K562 (cell line): Measurements from ENCODE around the gene LRP2. TPM values are rescaled to one million over a fixed set of nuclear protein-coding genes. Genes with fewer than 3 reads are reported as not detected.

ENCODE experiments used
- ATAC-seq: fragments of 200-7000 bp; cut with Tn5 transposase; 3 replicates; pipeline ENCODE4 v1.9.1; 2020; ENCODE audit warnings: moderate library complexity
- BruUV-seq: library from RNA; stranded (reverse); fragments of 400-500 nt; replicated peaks from 2 replicates; lab custom pipeline; 2021; lab: Mats Ljungman, UMichigan
- CTCF ChIA-PET: fragments of 300-600 bp; formaldehyde crosslinking; extraction: SDS; loops from one replicate; lab custom pipeline; 2021; ENCODE audit warnings: low intra/inter-chr PET ratio; lab: Yijun Ruan, JAX
- POLR2A ChIA-PET: fragments of 300-600, 350-650 bp; sonication (Branson Sonifier 250); formaldehyde crosslinking; extraction: SDS; loops from one replicate; lab custom pipeline; 2021; ENCODE audit warnings: antibody characterized with exemption, inconsistent platforms; lab: Yijun Ruan, JAX
- DNase-seq, 4 experiments: peaks; one replicate each; pipeline versions ENCODE4 v3.0.0 to v3.0.0-alpha.2; 2011 to 2018; ENCODE audit warnings: low spot score in 3 of 4, mixed read lengths in 3 of 4; ENCODE audit errors: extremely low read depth in 1 of 4
- FAIRE-seq: peaks from 2 replicates; lab custom pipeline; 2011; peaks lifted over from hg19 to GRCh38; lab: Jason Lieb, UNC
- H2AFZ ChIP-seq: 2 replicates; pipeline ENCODE4 v1.6.0; 2011; ENCODE audit warnings: low read depth, low read length, control low read depth, inconsistent platforms
- H3K27ac ChIP-seq: fragments of 200-600 bp; 3 replicates; pipeline ENCODE4 v1.8.0; 2011; ENCODE audit warnings: low read depth, mild to moderate bottlenecking, control low read depth, inconsistent platforms, low read length, moderate library complexity, mixed read lengths; ENCODE audit errors: extremely low read depth
- H3K27me3 ChIP-seq, 2 experiments: fragments of 300-600 bp in 1 of 2; 2 replicates in 1 of 2; 3 replicates in 1 of 2; pipeline versions ENCODE4 v1.6.0 to v1.8.0; 2011; ENCODE audit warnings: inconsistent platforms in 2 of 2, low read length in 2 of 2, mild to moderate bottlenecking in 1 of 2, mixed read lengths in 1 of 2, moderate library complexity in 1 of 2; ENCODE audit not compliant: control insufficient read depth in 2 of 2, insufficient read depth in 2 of 2
- H3K36me3 ChIP-seq: fragments of 300-600 bp; 3 replicates; pipeline ENCODE4 v1.8.0; 2011; ENCODE audit warnings: mild to moderate bottlenecking, low read length, inconsistent platforms; ENCODE audit not compliant: control insufficient read depth, insufficient read depth
- H3K4me1 ChIP-seq, 2 experiments: fragments of 200-600 bp in 1 of 2; replicated peaks in 1 of 2; 2 replicates in 1 of 2; 3 replicates in 1 of 2; pipeline versions ENCODE4 v1.5.1 to v1.8.0; 2011; ENCODE audit warnings: inconsistent platforms in 2 of 2, low read length in 2 of 2, mild to moderate bottlenecking in 1 of 2, mixed read lengths in 1 of 2, moderate library complexity in 1 of 2; ENCODE audit not compliant: control insufficient read depth in 2 of 2, insufficient read depth in 2 of 2
- H3K4me2 ChIP-seq: 2 replicates; pipeline ENCODE4 v1.6.1; 2011; ENCODE audit warnings: low read length, control low read depth, inconsistent platforms, mixed read lengths; ENCODE audit not compliant: insufficient read depth
- H3K4me3 ChIP-seq: fragments of 200-600 bp; sonication (generic), shearing (Covaris generic); 2 replicates; pipeline ENCODE4 v1.5.1; 2016; ENCODE audit warnings: control low read depth, inconsistent platforms
- H3K79me2 ChIP-seq: fragments of 200-600 bp; 3 replicates; pipeline ENCODE4 v1.8.0; 2011; ENCODE audit warnings: low read length, inconsistent platforms; ENCODE audit not compliant: control insufficient read depth, insufficient read depth
- H3K9ac ChIP-seq, 2 experiments: 2 replicates each; pipeline versions ENCODE4 v1.6.0 to v1.6.1; 2011; ENCODE audit warnings: low read depth in 2 of 2, low read length in 2 of 2, control low read depth in 1 of 2, inconsistent platforms in 1 of 2, mild to moderate bottlenecking in 1 of 2, mixed read lengths in 1 of 2; ENCODE audit not compliant: insufficient read depth in 1 of 2
- H3K9me1 ChIP-seq: one replicate; pipeline ENCODE4 v1.6.0; 2011; ENCODE audit warnings: inconsistent platforms, mild to moderate bottlenecking, low read length, moderate library complexity; ENCODE audit not compliant: control insufficient read depth, insufficient read depth
- H3K9me3 ChIP-seq: replicated peaks from 2 replicates; pipeline ENCODE4 v1.5.1; 2011; ENCODE audit warnings: low read depth, low read length, inconsistent platforms; ENCODE audit not compliant: control insufficient read depth, insufficient read depth
- H4K20me1 ChIP-seq: replicated peaks from 2 replicates; pipeline ENCODE4 v1.6.1; 2011; ENCODE audit warnings: low read length, inconsistent platforms, mixed read lengths; ENCODE audit not compliant: control insufficient read depth, insufficient read depth
- NFIC ChIP-seq: fragments of 450-650 bp; IDR thresholded peaks from 2 replicates; pipeline ENCODE4 v1.6.1; 2017; ENCODE audit warnings: mild to moderate bottlenecking, inconsistent platforms
- PRDM10 ChIP-seq: fragments of 450-650 bp; IDR thresholded peaks from 2 replicates; pipeline ENCODE4 v1.6.1; 2018; ENCODE audit not compliant: partially characterized antibody
- WGBS: fragments of 100-300 bp; shearing (Covaris generic); methylation state at CpG from one replicate; pipeline ENCODE4 v1.1.6; 2016; ENCODE audit warnings: low coverage, mixed read lengths; ENCODE audit not compliant: insufficient coverage; ENCODE audit errors: missing lambda C conversion rate; 5-methylcytosine and 5-hydroxymethylcytosine counted together
- in situ Hi-C: fragments of 300-500 bp; cut with MboI; formaldehyde crosslinking; loops from 4 replicates; pipeline ENCODE4 v1.15.0; 2018; ENCODE audit warnings: inconsistent platforms, mixed read lengths
- intact Hi-C: fragments of 100-400 bp; cut with micrococcal nuclease; formaldehyde crosslinking; loops from 2 replicates; pipeline ENCODE4 v1.14.2; 2022
- polyA plus RNA-seq, 8 experiments: library from polyadenylated mRNA; depleted of rRNA in 4 of 8; stranded (reverse) in 5 of 8; unstranded in 3 of 8; fragments of >200 nt; fragmentation: Nextera tagmentation in 2 of 8; fragmentation: Illumina TruSeq in 1 of 8; extraction: Ambion mirVana in 2 of 8; extraction: Trizol in 1 of 8; gene quantifications; 2 replicates each; pipeline versions ENCODE4 v1.2.1 to v1.2.3, GENCODE V29; 2011 to 2014; ENCODE audit warnings: inconsistent platforms in 1 of 8, missing spikeins in 1 of 8
- total RNA-seq, 7 experiments: library from RNA; depleted of rRNA in 6 of 7; stranded (reverse); fragments of >200 nt in 6 of 7; fragmentation: Illumina TruSeq in 2 of 7; extraction: Trizol in 2 of 7; gene quantifications; 2 replicates each; pipeline versions ENCODE4 v1.2.1 to v1.2.3, GENCODE V29; 2011 to 2021; ENCODE audit warnings: low replicate concordance in 1 of 7

The LRP2 gene
- total and polyA plus RNA-seq, 9 of the 15 experiments (the other 6 are each of a cell fraction or from before 2014, with no cell fraction given), result 0.04 to 0.18 (median 0.11) TPM; not detected in 1

GRCh38 chr2:169137924-169138323, 224.4 kb downstream of the LRP2 start:
- Histone ChIP-seq H3K9me3 (no peaks in the 10 kb centered on the region), H3K9ac (no peak overlapping the region), H3K4me2 (no peak overlapping the region), H3K27me3 (no peaks in the 10 kb centered on the region), H2AFZ (no peak overlapping the region), H3K36me3 (no peaks in the 10 kb centered on the region), H3K9me1 (no peaks in the 10 kb centered on the region), H3K4me1 (peaks cover 5 to 24% of the 10 kb centered on the region in 2 experiments; a peak in 3 of 5 replicates), H3K27ac (no peak overlapping the region), H3K79me2 (no peaks in the 10 kb centered on the region), H3K4me3 (no peak overlapping the region), H4K20me1 (no peaks in the 10 kb centered on the region)
- 74% methylated on average over 2 of the region's 2 CpGs for WGBS
- in situ Hi-C loops (no loop called here), intact Hi-C loops (loop anchor here (10.0 kb wide), 2 partner anchors 363 to 793 kb away; no protein-coding TSS in a partner anchor)
- POLR2A ChIA-PET, result interaction anchor here (0.6 kb wide), 1 partner anchor 64 kb away, joined by 3 read pairs; no protein-coding TSS in a partner anchor
- no peak for FAIRE-seq
- TF ChIP-seq PRDM10, result no peak
- TF ChIP-seq NFIC, result peak; percentile 69
- ATAC-seq, result no peak
- CTCF ChIA-PET, result interaction anchor here (0.6 kb wide), 1 partner anchor 185 kb away, joined by 3 read pairs; no protein-coding TSS in a partner anchor
- DNase-seq, result no peak
- BruUV-seq, result no TSS peak
